CD14-positive monocyte (primary cell): ENCODE results near the gene AP1S1. TPM values are rescaled to one million over a fixed set of nuclear protein-coding genes. Genes with fewer than 3 reads are reported as not detected.

Experiments
- DNase-seq, 3 donors: peaks; one replicate each; pipeline ENCODE4 v3.0.0-alpha.2; 2011 to 2022
- H2AFZ ChIP-seq: 2 replicates; pipeline ENCODE4 v1.6.0; 2012; ENCODE audit warnings: mild to moderate bottlenecking, low read depth, low read length, inconsistent platforms; ENCODE audit not compliant: insufficient read depth, poor library complexity, severe bottlenecking
- H3K27ac ChIP-seq, 2 donors: 1 replicate in 1 of 2; 2 replicates in 1 of 2; pipeline ENCODE4 v1.5.1; 2012 to 2013; ENCODE audit warnings: low read length in 2 of 2, control low read depth in 1 of 2, inconsistent platforms in 1 of 2, low read depth in 1 of 2, mild to moderate bottlenecking in 1 of 2
- H3K27me3 ChIP-seq, 2 donors: one replicate each; pipeline versions ENCODE4 v1.6.0 to v1.6.1; 2011 to 2013; ENCODE audit warnings: low read length in 2 of 2; ENCODE audit not compliant: control insufficient read depth in 2 of 2, insufficient read depth in 2 of 2
- H3K36me3 ChIP-seq, 2 donors: replicated peaks in 1 of 2; 1 replicate in 1 of 2; 2 replicates in 1 of 2; pipeline versions ENCODE4 v1.5.1 to v1.6.1; 2012 to 2013; ENCODE audit warnings: low read length in 2 of 2, control low read depth in 1 of 2, inconsistent platforms in 1 of 2, mild to moderate bottlenecking in 1 of 2; ENCODE audit not compliant: insufficient read depth in 2 of 2, control insufficient read depth in 1 of 2
- H3K4me1 ChIP-seq, 2 donors: 1 replicate in 1 of 2; 2 replicates in 1 of 2; pipeline versions ENCODE4 v1.5.1 to v1.6.1; 2012 to 2013; ENCODE audit warnings: low read length in 2 of 2, control low read depth in 1 of 2, inconsistent platforms in 1 of 2, mild to moderate bottlenecking in 1 of 2, moderate library complexity in 1 of 2; ENCODE audit not compliant: insufficient read depth in 2 of 2, control insufficient read depth in 1 of 2
- H3K4me2 ChIP-seq: replicated peaks from 2 replicates; pipeline ENCODE3; 2012; ENCODE audit warnings: low read length, moderate library complexity, mild to moderate bottlenecking; ENCODE audit not compliant: poor library complexity, severe bottlenecking; ENCODE audit errors: extremely low read depth
- H3K4me3 ChIP-seq, 3 experiments: fragments of 200-600 bp in 1 of 3; sonication (generic) in 1 of 3; replicated peaks in 1 of 3; 1 replicate in 2 of 3; 2 replicates in 1 of 3; pipeline ENCODE4 v1.5.1; 2011 to 2013; ENCODE audit warnings: low read length in 3 of 3, mild to moderate bottlenecking in 3 of 3, control low read depth in 2 of 3, low read depth in 2 of 3, inconsistent platforms in 1 of 3, moderate library complexity in 1 of 3
- H3K79me2 ChIP-seq: 2 replicates; pipeline ENCODE4 v1.6.0; 2012; ENCODE audit warnings: mild to moderate bottlenecking, control low read depth, inconsistent platforms, low read length, moderate library complexity; ENCODE audit not compliant: insufficient read depth
- H3K9ac ChIP-seq: 2 replicates; pipeline ENCODE4 v1.6.0; 2017; ENCODE audit warnings: low read length, mild to moderate bottlenecking; ENCODE audit not compliant: insufficient read depth, poor library complexity, severe bottlenecking
- H3K9me3 ChIP-seq, 2 donors: replicated peaks in 1 of 2; 1 replicate in 1 of 2; 2 replicates in 1 of 2; pipeline versions ENCODE4 v1.5.1 to v1.6.1; 2012 to 2013; ENCODE audit warnings: low read length in 2 of 2, control low read depth in 1 of 2; ENCODE audit not compliant: control insufficient read depth in 1 of 2, insufficient read depth in 1 of 2
- H4K20me1 ChIP-seq: 2 replicates; pipeline ENCODE4 v1.6.0; 2012; ENCODE audit warnings: mild to moderate bottlenecking, low read length, control low read depth, moderate library complexity; ENCODE audit not compliant: insufficient read depth
- H3K27ac Mint-ChIP-seq, 7 donors: one replicate each; pipeline ENCODE4 v1.8.0; 2020; ENCODE audit warnings: mild to moderate bottlenecking in 7 of 7, mixed read lengths in 7 of 7, moderate library complexity in 6 of 7, inconsistent platforms in 2 of 7
- H3K27me3 Mint-ChIP-seq, 3 donors: one replicate each; pipeline ENCODE4 v1.8.0; 2021 to 2022; ENCODE audit warnings: low read depth in 3 of 3, mild to moderate bottlenecking in 3 of 3, mixed read lengths in 3 of 3, moderate library complexity in 3 of 3, inconsistent platforms in 1 of 3
- H3K36me3 Mint-ChIP-seq, 2 donors: one replicate each; pipeline ENCODE4 v1.8.0; 2020; ENCODE audit warnings: mixed read lengths in 2 of 2, inconsistent platforms in 1 of 2, mild to moderate bottlenecking in 1 of 2
- H3K4me1 Mint-ChIP-seq: one replicate; pipeline ENCODE4 v1.8.0; 2020; ENCODE audit warnings: mild to moderate bottlenecking, mixed read lengths
- H3K4me3 Mint-ChIP-seq, 2 donors: one replicate each; pipeline ENCODE4 v1.8.0; 2020; ENCODE audit warnings: mild to moderate bottlenecking in 2 of 2, mixed read lengths in 2 of 2, moderate library complexity in 1 of 2
- H3K9me3 Mint-ChIP-seq, 7 donors: one replicate each; pipeline ENCODE4 v1.8.0; 2020 to 2022; ENCODE audit warnings: mixed read lengths in 7 of 7, mild to moderate bottlenecking in 6 of 7, moderate library complexity in 6 of 7, inconsistent platforms in 2 of 7
- CTCF ChIP-seq: fragments of 200-600 bp; IDR thresholded peaks from one replicate; pipeline ENCODE4 v1.8.0; 2022; ENCODE audit warnings: antibody characterized with exemption, mild to moderate bottlenecking
- WGBS: methylation state at CpG from one replicate; pipeline ENCODE4 v1.1.5; 2013; ENCODE audit warnings: missing lambda C conversion rate; ENCODE audit not compliant: insufficient coverage; 5-methylcytosine and 5-hydroxymethylcytosine counted together
- intact Hi-C, 2 donors: fragments of 100-400 bp; cut with micrococcal nuclease; formaldehyde crosslinking; loops; one replicate each; pipeline versions ENCODE4 v1.15.0 to v1.15.1; 2023
- polyA plus RNA-seq, 3 donors: library from polyadenylated mRNA; depleted of rRNA in 1 of 3; unstranded in 2 of 3; stranded (reverse) in 1 of 3; fragments of 300-500 nt in 2 of 3; fragments of >200 nt in 1 of 3; fragmentation: Illumina TruSeq in 2 of 3; gene quantifications; 1 replicate in 2 of 3; 2 replicates in 1 of 3; pipeline ENCODE4 v1.2.3, GENCODE V29; 2012 to 2021

Gene AP1S1
- polyA plus RNA-seq, 3 donors: 10.1 to 21.3 (median 10.9) TPM

DNA sequence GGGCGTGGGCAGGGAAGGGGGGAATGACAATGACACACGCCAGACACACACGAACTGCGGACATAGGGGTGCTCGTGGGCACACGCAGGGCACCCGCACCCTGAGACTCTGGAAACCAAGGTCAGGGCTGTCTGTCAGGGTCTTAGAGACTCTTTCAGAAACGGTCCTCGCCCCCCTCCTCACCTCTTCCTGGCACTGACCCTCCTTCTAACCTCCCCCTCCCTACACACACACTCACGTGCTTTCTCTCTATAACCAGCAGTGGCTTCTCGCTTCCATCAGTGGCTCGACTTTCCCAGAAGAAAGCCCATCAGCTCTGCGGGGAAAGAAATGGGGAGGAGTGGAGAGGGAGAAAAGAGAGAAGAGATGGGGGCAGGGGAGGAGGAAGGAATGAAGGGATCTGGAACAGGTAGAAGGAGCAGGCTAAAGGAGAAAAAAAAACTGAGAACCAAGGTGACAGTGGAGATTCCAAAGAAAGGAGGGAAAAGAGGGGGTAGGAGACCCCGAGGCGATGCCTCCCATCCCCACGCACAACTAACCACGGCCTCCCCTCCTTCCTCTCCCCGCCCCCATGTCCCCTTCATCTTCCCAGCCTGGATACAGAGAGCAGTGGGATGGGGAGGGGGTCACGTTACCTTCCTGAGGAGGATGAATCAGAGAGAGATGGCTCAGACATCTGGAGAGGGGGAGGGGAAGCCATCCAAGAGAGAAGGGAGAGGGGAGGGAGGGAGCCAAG is 12.8 kb downstream of the AP1S1 start:
- H3K27me3 Mint-ChIP-seq: peaks cover 93 to 98% (median 93%) of the 10 kb centered on the region in 3 donors
- Histone ChIP-seq H2AFZ (no peak overlapping the region), H4K20me1 (peaks cover 14% of the 10 kb centered on the region), H3K36me3 (no peaks in the 10 kb centered on the region), H3K27me3 (peaks cover 71 to 91% of the 10 kb centered on the region in 2 donors), H3K4me2 (no peak overlapping the region), H3K4me3 (no peak overlapping the region), H3K79me2 (no peaks in the 10 kb centered on the region), H3K9ac (no peak overlapping the region), H3K9me3 (peaks cover 6 to 33% of the 10 kb centered on the region in 2 donors), H3K4me1 (peaks cover 40 to 59% of the 10 kb centered on the region in 2 donors), H3K27ac (no peak overlapping the region)
- DNase-seq: peak in 1 of 3 donors; percentile 37
- peak overlapping the region in 1 of 2 donors; percentile 83 for H3K4me3 Mint-ChIP-seq
- intact Hi-C loops: no loop called here
- H3K36me3 Mint-ChIP-seq: peaks cover 19 to 32% of the 10 kb centered on the region in 2 donors
- H3K4me1 Mint-ChIP-seq: peaks cover 58% of the 10 kb centered on the region
- H3K27ac Mint-ChIP-seq: peak overlapping the region in 3 of 7 donors; percentile 37 to 61 (median 61)
- 0% methylated on average over 8 of the region's 19 CpGs for WGBS
- no peak for TF ChIP-seq CTCF
- peaks cover 2 to 51% (median 22%) of the 10 kb centered on the region in 7 donors for H3K9me3 Mint-ChIP-seq

- Mint-ChIP-seq H3K36me3 (peaks cover 19 to 32% of the 10 kb centered on the region in 2 donors), H3K4me1 (peaks cover 57% of the 10 kb centered on the region), H3K27ac (no peak overlapping the region), H3K4me3 (peak overlapping the region in 1 of 2 donors; percentile 88), H3K9me3 (peaks cover 2 to 49% (median 24%) of the 10 kb centered on the region in 7 donors), H3K27me3 (peaks cover 94 to 99% (median 94%) of the 10 kb centered on the region in 3 donors)
- peaks cover 38 to 55% of the 10 kb centered on the region in 2 donors for H3K4me1 ChIP-seq
- WGBS: 2% methylated on average over 5 of the region's 12 CpGs
- H3K27me3 ChIP-seq: peaks cover 72 to 92% of the 10 kb centered on the region in 2 donors
- H3K79me2 ChIP-seq: no peaks in the 10 kb centered on the region
- H3K4me3 ChIP-seq: no peak overlapping the region
- no peaks in the 10 kb centered on the region for H3K36me3 ChIP-seq
- peaks cover 14% of the 10 kb centered on the region for H4K20me1 ChIP-seq
- no peak overlapping the region for H3K4me2 ChIP-seq
- H3K27ac ChIP-seq: no peak overlapping the region
- DNase-seq: no peak
- TF ChIP-seq CTCF: no peak
- no peak overlapping the region for H3K9ac ChIP-seq
- intact Hi-C loops: no loop called here
- H3K9me3 ChIP-seq: peaks cover 6 to 40% of the 10 kb centered on the region in 2 donors
- H2AFZ ChIP-seq: no peak overlapping the region
Observed at GRCh38 chr7:101167645-101168411, 13.6 kb downstream of the AP1S1 start.
